GM19452 (cell line): ENCODE data around the gene SLC7A14.

ENCODE experiments used
- ATAC-seq: cut with Tn5 transposase; IDR thresholded peaks from one replicate; pipeline ENCODE4 v1.9.1; 2021; ENCODE audit not compliant: unreplicated experiment

The SLC7A14 gene

GRCh38 chr3:170539897-170540296 lies 46.0 kb downstream of the SLC7A14 start:
- ATAC-seq, result no peak

GRCh38 chr3:170536712-170537111 lies 49.2 kb downstream of the SLC7A14 start:
- no peak for ATAC-seq

GRCh38 chr3:170534227-170534626 lies 51.6 kb downstream of the SLC7A14 start:
- no peak for ATAC-seq

GRCh38 chr3:170532573-170532972 lies 53.3 kb downstream of the SLC7A14 start:
- ATAC-seq, result no peak

GRCh38 chr3:170531657-170532335 lies 54.1 kb downstream of the SLC7A14 start:
- no peak for ATAC-seq

GRCh38 chr3:170531054-170531453 lies 54.8 kb downstream of the SLC7A14 start:
- ATAC-seq, result no peak

- ATAC-seq, result no peak
Observed at GRCh38 chr3:170529912-170530311, 56.0 kb downstream of the SLC7A14 start.

- no peak for ATAC-seq
Observed at GRCh38 chr3:170529346-170529745, 56.5 kb downstream of the SLC7A14 start.

- ATAC-seq, result no peak
Observed at GRCh38 chr3:170528726-170529125, 57.1 kb downstream of the SLC7A14 start.

- no peak for ATAC-seq
Observed at GRCh38 chr3:170524073-170524472, 61.8 kb downstream of the SLC7A14 start.

- ATAC-seq, result no peak
Observed at GRCh38 chr3:170523248-170523647, 62.6 kb downstream of the SLC7A14 start.

GRCh38 chr3:170522201-170522600 lies 63.7 kb downstream of the SLC7A14 start:
- no peak for ATAC-seq

GRCh38 chr3:170520996-170521395 lies 64.9 kb downstream of the SLC7A14 start:
- ATAC-seq, result no peak

GRCh38 chr3:170517242-170517945 lies 68.5 kb downstream of the SLC7A14 start:
- no peak for ATAC-seq

GRCh38 chr3:170513642-170514041 lies 72.2 kb downstream of the SLC7A14 start:
- no peak for ATAC-seq

- ATAC-seq, result no peak
Observed at GRCh38 chr3:170511371-170511770, 74.5 kb downstream of the SLC7A14 start.

GRCh38 chr3:170508839-170509238 lies 77.0 kb downstream of the SLC7A14 start:
- ATAC-seq, result no peak

GRCh38 chr3:170508291-170508690 lies 77.6 kb downstream of the SLC7A14 start:
- ATAC-seq, result no peak

GRCh38 chr3:170507063-170507462 lies 78.8 kb downstream of the SLC7A14 start:
- no peak for ATAC-seq

- ATAC-seq, result no peak
Observed at GRCh38 chr3:170506556-170506955, 79.3 kb downstream of the SLC7A14 start.

- no peak for ATAC-seq
Observed at GRCh38 chr3:170502297-170502696, 83.6 kb downstream of the SLC7A14 start.

- ATAC-seq, result no peak
Observed at GRCh38 chr3:170500995-170501394, 84.9 kb downstream of the SLC7A14 start.

- ATAC-seq, result no peak
Observed at GRCh38 chr3:170500462-170500861, 85.4 kb downstream of the SLC7A14 start.
